Measurements from ENCODE around the gene SLC35E3. TPM values are rescaled to one million over a fixed set of nuclear protein-coding genes. Genes with fewer than 3 reads are reported as not detected.
A peak's percentile ranks its signal among the peaks of the same experiment; 100 is the strongest.
"Not testable (repeated sequence)": the region's sequence is repeated elsewhere in the genome, so short reads cannot be mapped to it uniquely, and the experiment has no call there.

SLC35E3 gene
- total RNA-seq, 2 donors from 2014 or later = 5.6 to 6.8 TPM

DNA sequence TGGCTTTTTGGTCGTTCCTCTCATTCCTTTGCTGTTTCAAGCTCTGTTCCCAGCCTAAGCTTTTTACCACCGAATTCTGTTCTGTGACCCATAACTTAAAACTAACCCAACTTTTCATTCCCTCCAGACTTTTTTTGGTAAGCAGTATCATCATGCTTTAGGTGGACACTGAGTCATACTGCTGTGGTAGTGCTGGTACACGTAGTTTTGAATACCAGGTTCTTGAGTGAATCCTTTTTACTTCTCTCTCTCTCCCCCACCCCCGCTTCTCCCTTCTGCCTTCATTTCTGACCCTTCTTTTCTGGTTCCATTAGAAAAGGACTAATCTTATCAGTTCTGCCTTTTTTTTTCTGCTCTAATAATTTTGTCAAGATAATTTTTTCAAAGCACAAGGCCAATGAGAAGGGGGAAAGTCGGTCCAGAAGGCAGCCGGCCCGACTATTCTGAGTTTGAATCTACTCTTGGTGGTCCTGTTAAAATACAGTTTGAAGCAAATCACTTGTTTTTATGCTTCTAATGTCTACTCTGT is 59.7 kb downstream of the SLC35E3 start:
- H3K27me3 Mint-ChIP-seq (ENCODE audit: low read depth) = no peaks in the 10 kb centered on the region
- no peak for DNase-seq
- peaks cover 14% of the 10 kb centered on the region for H3K4me1 Mint-ChIP-seq (ENCODE audit: low read depth)
- H3K4me3 Mint-ChIP-seq = no peak overlapping the region
- H3K9me3 Mint-ChIP-seq = no peaks in the 10 kb centered on the region
- no peak overlapping the region for H3K27ac Mint-ChIP-seq
- peaks cover 5 to 16% of the 10 kb centered on the region in 2 donors for H3K36me3 Mint-ChIP-seq (ENCODE audit: insufficient read depth in 2 of 2)
- no peak for ATAC-seq (replicated peaks in 1 of 2)

- H3K4me1 Mint-ChIP-seq (ENCODE audit: low read depth) = peaks cover 24% of the 10 kb centered on the region
- peaks cover 7 to 25% of the 10 kb centered on the region in 2 donors for H3K36me3 Mint-ChIP-seq (ENCODE audit: insufficient read depth in 2 of 2)
- no peaks in the 10 kb centered on the region for H3K9me3 Mint-ChIP-seq
Observed at GRCh38 chr12:68806488-68807237, 60.7 kb downstream of the SLC35E3 start.

GRCh38 chr12:68807274-68807575 is 61.2 kb downstream of the SLC35E3 start:
- Mint-ChIP-seq H3K27ac (peak overlapping the region; percentile 97), H3K4me3 (peak overlapping the region; percentile 93 to 96), H3K4me1 (ENCODE audit: low read depth) (peaks cover 28% of the 10 kb centered on the region), H3K36me3 (ENCODE audit: insufficient read depth in 2 of 2) (peaks cover 7 to 28% of the 10 kb centered on the region in 2 donors)
- not testable (repeated sequence) for DNase-seq; ATAC-seq (replicated peaks in 1 of 2); H3K9me3 Mint-ChIP-seq; H3K27me3 Mint-ChIP-seq (ENCODE audit: low read depth)

More at GRCh38 chr12:68806488-68807237, 60.7 kb downstream of the SLC35E3 start:
- no peak for DNase-seq
- ATAC-seq (replicated peaks in 1 of 2) = no peak
- no peaks in the 10 kb centered on the region for H3K27me3 Mint-ChIP-seq (ENCODE audit: low read depth)
- H3K27ac Mint-ChIP-seq = peak overlapping the region; percentile 95
- peak overlapping the region; percentile 93 to 96 for H3K4me3 Mint-ChIP-seq

- H3K9me3 Mint-ChIP-seq = no peaks in the 10 kb centered on the region
- H3K27ac Mint-ChIP-seq = peak within 1 kb of the TSS; percentile 98
- no peaks in the 10 kb centered on the region for H3K27me3 Mint-ChIP-seq (ENCODE audit: low read depth)
- peaks cover 33% of the 10 kb centered on the region for H3K4me1 Mint-ChIP-seq (ENCODE audit: low read depth)
- peak within 1 kb of the TSS; percentile 93 to 96 for H3K4me3 Mint-ChIP-seq
- ATAC-seq (replicated peaks in 1 of 2) (peak; percentile 84 to 87), DNase-seq (peak; percentile 98 to 99)
- peaks cover 7 to 34% of the 10 kb centered on the region in 2 donors for H3K36me3 Mint-ChIP-seq (ENCODE audit: insufficient read depth in 2 of 2)
Observed at GRCh38 chr12:68807576-68808387, 61.8 kb downstream of the SLC35E3 start, which contains the start of gene MDM2. Gene MDM2, plus strand, starts transcription at chr12:68808177. Its CDS starts 301 bp downstream, at chr12:68808478.

- DNase-seq = peak; percentile 87 to 89
- ATAC-seq (replicated peaks in 1 of 2) = peak; percentile 68 to 74
- H3K27ac Mint-ChIP-seq = peak overlapping the region; percentile 98
- H3K9me3 Mint-ChIP-seq = no peaks in the 10 kb centered on the region
- H3K4me1 Mint-ChIP-seq (ENCODE audit: low read depth) = peaks cover 40% of the 10 kb centered on the region
- H3K4me3 Mint-ChIP-seq = peak overlapping the region; percentile 93 to 96
- H3K36me3 Mint-ChIP-seq (ENCODE audit: insufficient read depth in 2 of 2) = peaks cover 11 to 39% of the 10 kb centered on the region in 2 donors
- H3K27me3 Mint-ChIP-seq (ENCODE audit: low read depth) = no peaks in the 10 kb centered on the region
Observed at GRCh38 chr12:68808388-68809189, 62.6 kb downstream of the SLC35E3 start.

DNA sequence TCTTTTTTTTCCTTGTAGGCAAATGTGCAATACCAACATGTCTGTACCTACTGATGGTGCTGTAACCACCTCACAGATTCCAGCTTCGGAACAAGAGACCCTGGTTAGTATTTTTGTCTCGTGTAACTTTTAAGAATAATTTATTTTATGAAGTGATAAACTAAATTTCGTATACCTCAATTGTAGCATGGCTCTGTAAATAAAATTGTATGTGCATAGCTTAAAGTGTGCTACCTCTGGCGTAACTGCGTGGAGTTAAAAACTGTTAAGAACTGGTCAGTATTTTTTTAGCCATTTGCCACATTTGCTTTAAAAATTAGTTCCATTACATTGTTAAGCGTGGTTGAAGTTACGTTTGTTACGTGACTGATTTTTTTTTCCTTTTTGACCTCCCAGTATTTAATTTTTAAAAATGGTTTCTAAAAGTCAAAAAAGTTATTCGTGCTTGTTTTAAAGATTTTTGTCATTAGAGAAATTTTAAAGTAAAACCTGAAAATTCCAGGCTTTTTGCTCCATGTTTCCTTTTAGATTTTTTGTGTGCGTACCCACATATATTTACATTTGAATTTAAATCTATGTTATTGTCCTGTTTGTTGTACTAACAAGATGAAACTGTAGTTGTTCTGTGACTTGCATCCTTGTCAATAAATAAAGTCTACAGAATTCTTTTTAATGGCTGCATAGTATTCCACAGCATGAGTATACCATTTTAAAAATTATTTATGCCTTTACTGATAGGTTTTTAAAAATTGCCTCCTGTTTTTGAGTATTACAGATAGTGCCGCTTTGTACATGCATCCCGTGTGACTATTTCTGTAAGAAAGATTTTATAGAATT is 63.4 kb downstream of the SLC35E3 start:
- H3K9me3 Mint-ChIP-seq = no peaks in the 10 kb centered on the region
- DNase-seq (no peak), ATAC-seq (replicated peaks in 1 of 2) (no peak)
- peaks cover 11 to 44% of the 10 kb centered on the region in 2 donors for H3K36me3 Mint-ChIP-seq (ENCODE audit: insufficient read depth in 2 of 2)
- no peaks in the 10 kb centered on the region for H3K27me3 Mint-ChIP-seq (ENCODE audit: low read depth)
- H3K4me3 Mint-ChIP-seq = peak overlapping the region; percentile 93 to 96
- H3K27ac Mint-ChIP-seq = peak overlapping the region; percentile 98
- peaks cover 45% of the 10 kb centered on the region for H3K4me1 Mint-ChIP-seq (ENCODE audit: low read depth)

GRCh38 chr12:68810027-68810389 is 64.0 kb downstream of the SLC35E3 start:
- peaks cover 13 to 50% of the 10 kb centered on the region in 2 donors for H3K36me3 Mint-ChIP-seq (ENCODE audit: insufficient read depth in 2 of 2)
- H3K4me3 Mint-ChIP-seq = peak overlapping the region; percentile 93 to 96
- H3K27ac Mint-ChIP-seq = peak overlapping the region; percentile 98
- DNase-seq; ATAC-seq (replicated peaks in 1 of 2); H3K27me3 Mint-ChIP-seq (ENCODE audit: low read depth); H3K9me3 Mint-ChIP-seq: not testable (repeated sequence)
- peaks cover 51% of the 10 kb centered on the region for H3K4me1 Mint-ChIP-seq (ENCODE audit: low read depth)

GRCh38 chr12:68811573-68811972 is 65.6 kb downstream of the SLC35E3 start:
- DNase-seq; ATAC-seq (replicated peaks in 1 of 2); H3K27ac Mint-ChIP-seq; H3K27me3 Mint-ChIP-seq (ENCODE audit: low read depth); H3K9me3 Mint-ChIP-seq: not testable (repeated sequence)
- Mint-ChIP-seq H3K4me3 (peak overlapping the region; percentile 79 to 84), H3K4me1 (ENCODE audit: low read depth) (peaks cover 65% of the 10 kb centered on the region), H3K36me3 (ENCODE audit: insufficient read depth in 2 of 2) (peaks cover 15 to 61% of the 10 kb centered on the region in 2 donors)

DNA sequence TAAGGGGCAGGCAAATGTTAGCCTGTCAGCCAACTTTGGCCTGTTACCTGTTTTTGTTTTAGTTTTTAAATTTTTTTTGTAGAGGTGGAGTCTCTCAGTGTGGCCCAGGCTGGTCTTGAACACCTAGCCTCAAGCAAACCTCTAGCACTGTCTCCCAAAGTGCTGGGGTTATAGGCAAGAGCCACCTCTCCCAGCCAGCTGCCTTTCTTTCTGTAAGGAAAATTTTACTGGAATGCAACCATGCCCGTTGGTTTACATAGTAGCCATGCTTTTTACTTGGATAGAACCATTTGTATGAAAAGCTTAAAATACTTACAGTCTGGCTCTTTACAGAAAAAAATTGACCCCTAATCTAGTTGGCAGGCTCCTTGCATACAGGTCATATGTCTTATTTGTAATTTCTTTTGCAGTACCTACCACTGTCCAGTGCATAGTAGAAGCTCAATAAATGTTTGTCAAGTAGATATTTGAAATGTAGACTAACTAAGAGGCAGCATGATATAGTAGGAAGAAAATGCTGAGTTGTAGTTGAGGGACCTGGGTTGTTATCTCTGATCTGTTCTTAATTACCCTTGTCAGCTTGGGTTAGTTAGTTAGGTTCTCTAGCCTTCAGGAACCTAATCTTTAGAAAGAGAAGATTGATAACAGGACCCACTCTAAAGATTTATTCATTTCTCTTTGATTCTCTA is 66.7 kb downstream of the SLC35E3 start:
- H3K27ac Mint-ChIP-seq = peak overlapping the region; percentile 80
- H3K36me3 Mint-ChIP-seq (ENCODE audit: insufficient read depth in 2 of 2) = peaks cover 15 to 68% of the 10 kb centered on the region in 2 donors
- H3K9me3 Mint-ChIP-seq = no peaks in the 10 kb centered on the region
- no peak for ATAC-seq (replicated peaks in 1 of 2)
- no peak for DNase-seq
- H3K4me3 Mint-ChIP-seq = peak overlapping the region; percentile 41 to 50
- H3K4me1 Mint-ChIP-seq (ENCODE audit: low read depth) = peaks cover 57% of the 10 kb centered on the region
- no peaks in the 10 kb centered on the region for H3K27me3 Mint-ChIP-seq (ENCODE audit: low read depth)

DNA sequence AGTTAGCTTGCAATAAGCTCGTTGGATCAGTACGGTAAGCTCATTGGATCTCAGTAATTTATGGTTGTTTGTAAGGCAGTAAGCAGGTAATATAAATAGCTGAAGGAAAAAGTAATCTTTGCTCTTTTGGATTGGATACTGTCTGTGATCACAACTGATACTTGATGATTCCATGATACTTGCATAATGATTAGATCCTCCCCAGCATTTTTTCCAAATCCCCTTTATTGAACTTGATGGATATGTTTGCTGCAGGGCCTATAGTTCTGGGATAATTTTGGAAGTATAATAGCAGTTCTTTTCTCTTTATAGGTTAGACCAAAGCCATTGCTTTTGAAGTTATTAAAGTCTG is 67.2 kb downstream of the SLC35E3 start:
- Mint-ChIP-seq H3K9me3 (no peaks in the 10 kb centered on the region), H3K36me3 (ENCODE audit: insufficient read depth in 2 of 2) (peaks cover 15 to 67% of the 10 kb centered on the region in 2 donors), H3K4me1 (ENCODE audit: low read depth) (peaks cover 57% of the 10 kb centered on the region), H3K27ac (peak overlapping the region; percentile 80), H3K4me3 (peak overlapping the region; percentile 31 to 41), H3K27me3 (ENCODE audit: low read depth) (no peaks in the 10 kb centered on the region)
- ATAC-seq (replicated peaks in 1 of 2) (no peak), DNase-seq (no peak)

- Mint-ChIP-seq H3K4me1 (ENCODE audit: low read depth) (peaks cover 68% of the 10 kb centered on the region), H3K4me3 (peak overlapping the region; percentile 4 to 17), H3K27me3 (ENCODE audit: low read depth) (no peaks in the 10 kb centered on the region), H3K27ac (peak overlapping the region; percentile 30), H3K36me3 (ENCODE audit: insufficient read depth in 2 of 2) (peaks cover 10 to 68% of the 10 kb centered on the region in 2 donors), H3K9me3 (no peaks in the 10 kb centered on the region)
- ATAC-seq (replicated peaks in 1 of 2) = peak in 1 of 2 donors; percentile 11
- DNase-seq = no peak
Observed at GRCh38 chr12:68814490-68815231, 68.7 kb downstream of the SLC35E3 start.
